Measurements from ENCODE around the gene DCXR. TPM values are rescaled to one million over a fixed set of nuclear protein-coding genes. Genes with fewer than 3 reads are reported as not detected.

Gene DCXR
- total and polyA plus RNA-seq, 2 of the 13 experiments (the other 11 are each of a cell fraction or from before 2014, with no cell fraction given): 287 to 311 TPM

GRCh38 chr17:82023447-82024241, 13.9 kb downstream of the DCXR start (continued):
- TF ChIP-seq ZNF639 (CRISPR knock-in tag; conservative IDR thresholded peaks at IDR 0.05) (no peak; the same call in 1 of the 2 replicates), FIP1L1 (IDR thresholded peaks at IDR 0.05; ENCODE audit: borderline replicate concordance, insufficient read depth, low read depth, low read length) (0 out of 2 replicates have a peak, but pooled peaks have one; percentile 9), ZNF407 (CRISPR knock-in tag; IDR thresholded peaks at IDR 0.05; ENCODE audit: not compliant biosample characterization) (peak; percentile 76), ZNF564 (CRISPR knock-in tag; IDR thresholded peaks at IDR 0.05) (0 out of 2 replicates have a peak, but pooled peaks have one; percentile 56), PITX1 (CRISPR knock-in tag; IDR thresholded peaks at IDR 0.05) (0 out of 2 replicates have a peak, but pooled peaks have one; percentile 1), ZGPAT (CRISPR knock-in tag; IDR thresholded peaks at IDR 0.05) (0 out of 2 replicates have a peak, but pooled peaks have one; percentile 54), ZFAT (CRISPR knock-in tag; conservative IDR thresholded peaks at IDR 0.05) (no peak), DPF2 (CRISPR knock-in tag; IDR thresholded peaks at IDR 0.05; ENCODE audit: borderline replicate concordance, low read depth) (no peak), ZSCAN21 (CRISPR knock-in tag; IDR thresholded peaks at IDR 0.05; ENCODE audit: borderline replicate concordance) (peak; percentile 52; the same call in 1 of the 2 replicates), ZNF414 (CRISPR knock-in tag; IDR thresholded peaks at IDR 0.05) (0 out of 2 replicates have a peak, but pooled peaks have one; percentile 43), IRF9 (CRISPR knock-in tag; IDR thresholded peaks at IDR 0.05; ENCODE audit: borderline replicate concordance) (no peak; the same call in 1 of the 2 replicates)
